HepG2 (cell line): ENCODE results near the gene TCAIM. TPM values are rescaled to one million over a fixed set of nuclear protein-coding genes. Genes with fewer than 3 reads are reported as not detected.

Experiments used
- BRCA1 ChIP-seq: sonication (generic); formaldehyde crosslinking; IDR thresholded peaks from 2 replicates; pipeline ENCODE4 v1.4.0; 2020; ENCODE audit warnings: missing genetic modification reagents
- MED13 ChIP-seq: sonication (generic); formaldehyde crosslinking; IDR thresholded peaks from 2 replicates; pipeline ENCODE4 v1.5.0; 2020; ENCODE audit warnings: missing genetic modification reagents
- RARA ChIP-seq: IDR thresholded peaks from 2 replicates; pipeline ENCODE4 v1.6.1; 2016; ENCODE audit warnings: missing genetic modification reagents, missing compliant biosample characterization
- RBFOX2 ChIP-seq: fragments of 200-400 bp; formaldehyde crosslinking; IDR thresholded peaks from 2 replicates; pipeline ENCODE4 v1.6.1; 2017; ENCODE audit warnings: low read depth, mild to moderate bottlenecking, low read length
- SATB2 ChIP-seq: sonication (generic); formaldehyde crosslinking; IDR thresholded peaks from 2 replicates; pipeline ENCODE4 v1.5.0; 2020; ENCODE audit warnings: missing genetic modification reagents
- SOX5 ChIP-seq: IDR thresholded peaks from 2 replicates; pipeline ENCODE4 v1.6.1; 2016; ENCODE audit warnings: borderline replicate concordance
- ZNF274 ChIP-seq: sonication (generic); formaldehyde crosslinking; IDR thresholded peaks from 2 replicates; pipeline ENCODE4 v1.5.1; 2020; ENCODE audit warnings: mild to moderate bottlenecking, missing genetic modification reagents
- ZNF333 ChIP-seq: sonication (generic); formaldehyde crosslinking; IDR thresholded peaks from 2 replicates; pipeline ENCODE4 v1.4.0; 2020; ENCODE audit warnings: mild to moderate bottlenecking, missing genetic modification reagents, borderline replicate concordance
- ZNF556 ChIP-seq: sonication (generic); formaldehyde crosslinking; IDR thresholded peaks from 2 replicates; pipeline ENCODE4 v1.4.0; 2020; ENCODE audit warnings: mild to moderate bottlenecking, missing genetic modification reagents, borderline replicate concordance
- ZNF652 ChIP-seq: IDR thresholded peaks from 2 replicates; pipeline ENCODE4 v1.6.1; 2016; ENCODE audit warnings: low read depth, borderline replicate concordance
- polyA plus RNA-seq, 8 experiments: library from polyadenylated mRNA; depleted of rRNA in 3 of 8; stranded (reverse) in 7 of 8; unstranded in 1 of 8; fragments of >200 nt; fragmentation: Illumina TruSeq in 4 of 8; extraction: Trizol in 4 of 8; gene quantifications; 2 replicates each; pipeline versions ENCODE4 v1.2.1 to v1.2.3, GENCODE V29; 2011 to 2016; ENCODE audit warnings: low read depth in 4 of 8, missing spikeins in 1 of 8, mixed read lengths in 1 of 8; ENCODE audit not compliant: insufficient read depth in 1 of 8
- total RNA-seq, 5 experiments: library from RNA; depleted of rRNA; stranded (reverse); fragments of >200 nt; fragmentation: Illumina TruSeq; extraction: Trizol; gene quantifications; 2 replicates each; pipeline ENCODE4 v1.2.3, GENCODE V29; 2016; ENCODE audit warnings: low read depth in 1 of 5
- TF ChIP-seq, protein P1 (sequence below), 2 experiments: fragments of 450-650 bp in 1 of 2; sonication (generic) in 1 of 2; formaldehyde crosslinking in 1 of 2; IDR thresholded peaks; 2 replicates each; pipeline versions ENCODE4 v1.6.1 to v1.8.0; 2016 to 2022; ENCODE audit warnings: antibody characterized with exemption in 1 of 2, mild to moderate bottlenecking in 1 of 2, missing genetic modification reagents in 1 of 2
- TF ChIP-seq, protein P2 (sequence below): sonication (generic); formaldehyde crosslinking; IDR thresholded peaks from 2 replicates; pipeline ENCODE4 v1.4.0; 2020; ENCODE audit warnings: missing genetic modification reagents
- TF ChIP-seq, protein P3 (sequence below): sonication (generic); formaldehyde crosslinking; IDR thresholded peaks from 2 replicates; pipeline ENCODE4 v1.4.0; 2020; ENCODE audit warnings: missing genetic modification reagents

The TCAIM gene
- total and polyA plus RNA-seq, 2 of the 13 experiments (the other 11 are each of a cell fraction or from before 2014, with no cell fraction given) = 16.9 to 22.6 TPM

DNA sequence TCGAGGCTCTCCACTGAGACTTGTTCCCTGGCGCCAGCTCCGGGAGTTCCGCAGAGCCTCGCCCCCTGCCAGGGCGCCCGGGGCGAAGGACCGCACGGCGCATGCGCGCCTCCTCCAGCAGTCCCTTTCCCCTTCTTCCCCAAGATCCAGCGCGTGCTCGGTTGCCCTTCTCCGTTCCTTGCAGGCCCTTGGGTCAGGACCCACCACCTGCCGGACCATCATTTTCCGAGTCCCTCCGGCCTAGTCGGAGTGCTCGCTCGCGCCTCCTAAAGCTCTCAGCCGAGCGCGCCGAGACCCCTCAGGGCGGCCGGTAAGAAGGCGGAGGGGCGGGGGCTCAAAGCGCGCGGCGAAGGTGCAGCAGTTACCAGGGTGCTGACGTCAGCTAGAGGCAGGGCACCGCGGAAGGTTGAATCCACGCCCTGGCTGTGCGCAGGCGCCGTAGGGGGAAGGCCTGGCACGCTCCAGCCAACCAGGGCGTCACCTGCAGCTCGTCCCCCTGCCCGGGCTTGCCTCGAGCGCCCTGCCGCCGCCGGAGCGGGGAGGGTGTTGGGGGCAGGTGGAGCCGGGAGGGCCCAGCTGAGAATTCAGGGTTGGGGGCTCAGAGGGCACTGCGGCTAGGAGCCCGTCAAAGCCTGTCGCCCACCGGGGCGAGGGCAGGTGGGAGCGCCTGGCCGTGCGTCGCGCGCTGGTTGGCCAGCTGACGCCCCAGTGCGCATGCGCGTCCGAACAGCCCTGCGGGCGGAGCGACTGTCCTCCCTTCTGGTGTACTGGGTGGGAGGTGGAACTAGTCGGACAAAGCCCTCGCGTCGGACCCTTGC lies at the start of gene TCAIM (continued):
- TF ChIP-seq, protein P1, sequence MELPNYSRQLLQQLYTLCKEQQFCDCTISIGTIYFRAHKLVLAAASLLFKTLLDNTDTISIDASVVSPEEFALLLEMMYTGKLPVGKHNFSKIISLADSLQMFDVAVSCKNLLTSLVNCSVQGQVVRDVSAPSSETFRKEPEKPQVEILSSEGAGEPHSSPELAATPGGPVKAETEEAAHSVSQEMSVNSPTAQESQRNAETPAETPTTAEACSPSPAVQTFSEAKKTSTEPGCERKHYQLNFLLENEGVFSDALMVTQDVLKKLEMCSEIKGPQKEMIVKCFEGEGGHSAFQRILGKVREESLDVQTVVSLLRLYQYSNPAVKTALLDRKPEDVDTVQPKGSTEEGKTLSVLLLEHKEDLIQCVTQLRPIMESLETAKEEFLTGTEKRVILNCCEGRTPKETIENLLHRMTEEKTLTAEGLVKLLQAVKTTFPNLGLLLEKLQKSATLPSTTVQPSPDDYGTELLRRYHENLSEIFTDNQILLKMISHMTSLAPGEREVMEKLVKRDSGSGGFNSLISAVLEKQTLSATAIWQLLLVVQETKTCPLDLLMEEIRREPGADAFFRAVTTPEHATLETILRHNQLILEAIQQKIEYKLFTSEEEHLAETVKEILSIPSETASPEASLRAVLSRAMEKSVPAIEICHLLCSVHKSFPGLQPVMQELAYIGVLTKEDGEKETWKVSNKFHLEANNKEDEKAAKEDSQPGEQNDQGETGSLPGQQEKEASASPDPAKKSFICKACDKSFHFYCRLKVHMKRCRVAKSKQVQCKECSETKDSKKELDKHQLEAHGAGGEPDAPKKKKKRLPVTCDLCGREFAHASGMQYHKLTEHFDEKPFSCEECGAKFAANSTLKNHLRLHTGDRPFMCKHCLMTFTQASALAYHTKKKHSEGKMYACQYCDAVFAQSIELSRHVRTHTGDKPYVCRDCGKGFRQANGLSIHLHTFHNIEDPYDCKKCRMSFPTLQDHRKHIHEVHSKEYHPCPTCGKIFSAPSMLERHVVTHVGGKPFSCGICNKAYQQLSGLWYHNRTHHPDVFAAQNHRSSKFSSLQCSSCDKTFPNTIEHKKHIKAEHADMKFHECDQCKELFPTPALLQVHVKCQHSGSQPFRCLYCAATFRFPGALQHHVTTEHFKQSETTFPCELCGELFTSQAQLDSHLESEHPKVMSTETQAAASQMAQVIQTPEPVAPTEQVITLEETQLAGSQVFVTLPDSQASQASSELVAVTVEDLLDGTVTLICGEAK (IDR thresholded peaks at IDR 0.05) = no peak
- TF ChIP-seq, protein P1 (CRISPR knock-in tag; IDR thresholded peaks at IDR 0.05) = peak; percentile 96
- TF ChIP-seq BRCA1 (CRISPR knock-in tag) (no peak; the same call in none of the 2 replicates), ZNF556 (CRISPR knock-in tag) (peak; percentile 77), ZNF274 (CRISPR knock-in tag) (peak; percentile 99), ZNF333 (CRISPR knock-in tag) (peak; percentile 66; the same call in 1 of the 2 replicates), MED13 (CRISPR knock-in tag) (peak; percentile 79), RARA (CRISPR knock-in tag) (peak; percentile 29; the same call in 1 of the 2 replicates), ZNF652 (no peak), SATB2 (CRISPR knock-in tag) (peak; percentile 78; the same call in 1 of the 2 replicates), RBFOX2 (peak; percentile 100), SOX5 (CRISPR knock-in tag) (no peak; the same call in 1 of the 2 replicates)
- TF ChIP-seq, protein P2, sequence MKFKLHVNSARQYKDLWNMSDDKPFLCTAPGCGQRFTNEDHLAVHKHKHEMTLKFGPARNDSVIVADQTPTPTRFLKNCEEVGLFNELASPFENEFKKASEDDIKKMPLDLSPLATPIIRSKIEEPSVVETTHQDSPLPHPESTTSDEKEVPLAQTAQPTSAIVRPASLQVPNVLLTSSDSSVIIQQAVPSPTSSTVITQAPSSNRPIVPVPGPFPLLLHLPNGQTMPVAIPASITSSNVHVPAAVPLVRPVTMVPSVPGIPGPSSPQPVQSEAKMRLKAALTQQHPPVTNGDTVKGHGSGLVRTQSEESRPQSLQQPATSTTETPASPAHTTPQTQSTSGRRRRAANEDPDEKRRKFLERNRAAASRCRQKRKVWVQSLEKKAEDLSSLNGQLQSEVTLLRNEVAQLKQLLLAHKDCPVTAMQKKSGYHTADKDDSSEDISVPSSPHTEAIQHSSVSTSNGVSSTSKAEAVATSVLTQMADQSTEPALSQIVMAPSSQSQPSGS (CRISPR knock-in tag) = peak; percentile 84
- TF ChIP-seq, protein P3, sequence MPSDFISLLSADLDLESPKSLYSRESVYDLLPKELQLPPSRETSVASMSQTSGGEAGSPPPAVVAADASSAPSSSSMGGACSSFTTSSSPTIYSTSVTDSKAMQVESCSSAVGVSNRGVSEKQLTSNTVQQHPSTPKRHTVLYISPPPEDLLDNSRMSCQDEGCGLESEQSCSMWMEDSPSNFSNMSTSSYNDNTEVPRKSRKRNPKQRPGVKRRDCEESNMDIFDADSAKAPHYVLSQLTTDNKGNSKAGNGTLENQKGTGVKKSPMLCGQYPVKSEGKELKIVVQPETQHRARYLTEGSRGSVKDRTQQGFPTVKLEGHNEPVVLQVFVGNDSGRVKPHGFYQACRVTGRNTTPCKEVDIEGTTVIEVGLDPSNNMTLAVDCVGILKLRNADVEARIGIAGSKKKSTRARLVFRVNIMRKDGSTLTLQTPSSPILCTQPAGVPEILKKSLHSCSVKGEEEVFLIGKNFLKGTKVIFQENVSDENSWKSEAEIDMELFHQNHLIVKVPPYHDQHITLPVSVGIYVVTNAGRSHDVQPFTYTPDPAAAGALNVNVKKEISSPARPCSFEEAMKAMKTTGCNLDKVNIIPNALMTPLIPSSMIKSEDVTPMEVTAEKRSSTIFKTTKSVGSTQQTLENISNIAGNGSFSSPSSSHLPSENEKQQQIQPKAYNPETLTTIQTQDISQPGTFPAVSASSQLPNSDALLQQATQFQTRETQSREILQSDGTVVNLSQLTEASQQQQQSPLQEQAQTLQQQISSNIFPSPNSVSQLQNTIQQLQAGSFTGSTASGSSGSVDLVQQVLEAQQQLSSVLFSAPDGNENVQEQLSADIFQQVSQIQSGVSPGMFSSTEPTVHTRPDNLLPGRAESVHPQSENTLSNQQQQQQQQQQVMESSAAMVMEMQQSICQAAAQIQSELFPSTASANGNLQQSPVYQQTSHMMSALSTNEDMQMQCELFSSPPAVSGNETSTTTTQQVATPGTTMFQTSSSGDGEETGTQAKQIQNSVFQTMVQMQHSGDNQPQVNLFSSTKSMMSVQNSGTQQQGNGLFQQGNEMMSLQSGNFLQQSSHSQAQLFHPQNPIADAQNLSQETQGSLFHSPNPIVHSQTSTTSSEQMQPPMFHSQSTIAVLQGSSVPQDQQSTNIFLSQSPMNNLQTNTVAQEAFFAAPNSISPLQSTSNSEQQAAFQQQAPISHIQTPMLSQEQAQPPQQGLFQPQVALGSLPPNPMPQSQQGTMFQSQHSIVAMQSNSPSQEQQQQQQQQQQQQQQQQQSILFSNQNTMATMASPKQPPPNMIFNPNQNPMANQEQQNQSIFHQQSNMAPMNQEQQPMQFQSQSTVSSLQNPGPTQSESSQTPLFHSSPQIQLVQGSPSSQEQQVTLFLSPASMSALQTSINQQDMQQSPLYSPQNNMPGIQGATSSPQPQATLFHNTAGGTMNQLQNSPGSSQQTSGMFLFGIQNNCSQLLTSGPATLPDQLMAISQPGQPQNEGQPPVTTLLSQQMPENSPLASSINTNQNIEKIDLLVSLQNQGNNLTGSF (CRISPR knock-in tag) = peak; percentile 92
